ENCODE measurements around the gene TGM2. TPM values are rescaled to one million over a fixed set of nuclear protein-coding genes. Genes with fewer than 3 reads are reported as not detected.

TGM2 gene
- total RNA-seq, 4 donors from 2014 or later: 3.7 to 6.2 (median 4.6) TPM

- TF ChIP-seq, protein P1, sequence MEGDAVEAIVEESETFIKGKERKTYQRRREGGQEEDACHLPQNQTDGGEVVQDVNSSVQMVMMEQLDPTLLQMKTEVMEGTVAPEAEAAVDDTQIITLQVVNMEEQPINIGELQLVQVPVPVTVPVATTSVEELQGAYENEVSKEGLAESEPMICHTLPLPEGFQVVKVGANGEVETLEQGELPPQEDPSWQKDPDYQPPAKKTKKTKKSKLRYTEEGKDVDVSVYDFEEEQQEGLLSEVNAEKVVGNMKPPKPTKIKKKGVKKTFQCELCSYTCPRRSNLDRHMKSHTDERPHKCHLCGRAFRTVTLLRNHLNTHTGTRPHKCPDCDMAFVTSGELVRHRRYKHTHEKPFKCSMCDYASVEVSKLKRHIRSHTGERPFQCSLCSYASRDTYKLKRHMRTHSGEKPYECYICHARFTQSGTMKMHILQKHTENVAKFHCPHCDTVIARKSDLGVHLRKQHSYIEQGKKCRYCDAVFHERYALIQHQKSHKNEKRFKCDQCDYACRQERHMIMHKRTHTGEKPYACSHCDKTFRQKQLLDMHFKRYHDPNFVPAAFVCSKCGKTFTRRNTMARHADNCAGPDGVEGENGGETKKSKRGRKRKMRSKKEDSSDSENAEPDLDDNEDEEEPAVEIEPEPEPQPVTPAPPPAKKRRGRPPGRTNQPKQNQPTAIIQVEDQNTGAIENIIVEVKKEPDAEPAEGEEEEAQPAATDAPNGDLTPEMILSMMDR (IDR thresholded peaks at IDR 0.05): no peak
- no peak for TF ChIP-seq POLR2A (IDR thresholded peaks at IDR 0.05)
- intact Hi-C loops (cut with DNase I; ENCODE audit: low total_unique reads): no loop called here
- DNase-seq (ENCODE audit: low spot score in 2 of 2): no peak
- 69 to 71% methylated on average over 5 of the region's 5 CpGs for whole genome bisulfite sequencing, 2 donors
- no peak overlapping the region for H3K4me3 ChIP-seq (ENCODE audit: low read depth, poor library complexity, severe bottlenecking)
Measured at GRCh38 chr20:38084425-38084951, 80.6 kb downstream of the TGM2 start.

DNA sequence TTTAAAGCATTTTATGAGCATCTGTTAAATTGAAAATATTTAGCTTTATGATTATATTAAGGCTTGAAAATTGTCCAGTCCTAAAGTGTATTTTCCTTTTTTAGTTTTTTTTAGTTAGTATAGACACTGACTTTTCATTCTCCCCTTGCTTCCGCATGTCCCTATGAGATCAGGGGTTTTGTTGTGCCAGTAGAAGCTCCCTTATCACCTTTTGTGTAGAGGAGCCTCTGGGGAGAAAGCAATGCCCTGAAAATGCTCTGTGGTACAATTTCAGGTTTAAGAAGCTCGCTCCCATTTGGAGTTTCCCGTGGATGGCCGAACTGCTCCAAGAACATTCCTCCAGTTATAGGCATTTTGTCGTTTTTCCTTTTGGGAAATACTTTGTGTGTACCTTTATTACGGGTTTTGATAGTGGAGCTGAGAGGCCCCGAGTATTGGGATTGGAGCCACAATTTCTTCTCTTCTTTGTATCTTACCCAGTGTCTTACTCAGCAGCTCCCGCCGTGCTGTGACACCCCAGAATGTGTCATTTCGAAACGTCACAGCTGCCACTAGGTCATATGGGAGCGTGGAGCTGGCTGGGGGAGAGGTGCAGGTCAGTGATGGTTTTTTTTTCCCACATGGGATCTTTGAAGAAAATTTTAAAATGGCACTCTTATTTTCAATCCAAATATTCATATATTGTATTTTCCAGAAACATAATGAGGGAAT is 81.6 kb downstream of the TGM2 start:
- no peak overlapping the region for H3K4me3 ChIP-seq (ENCODE audit: low read depth, poor library complexity, severe bottlenecking)
- intact Hi-C loops (cut with DNase I; ENCODE audit: low total_unique reads): no loop called here
- DNase-seq (ENCODE audit: low spot score in 2 of 2): no peak
- TF ChIP-seq, protein P1 (IDR thresholded peaks at IDR 0.05): no peak
- TF ChIP-seq POLR2A (IDR thresholded peaks at IDR 0.05): no peak
- WGBS, 2 donors: 91 to 92% methylated on average over 12 of the region's 12 CpGs

GRCh38 chr20:38082894-38083293 is 82.2 kb downstream of the TGM2 start:
- no peak for TF ChIP-seq POLR2A (IDR thresholded peaks at IDR 0.05)
- TF ChIP-seq, protein P1 (IDR thresholded peaks at IDR 0.05): no peak
- no peak for DNase-seq (ENCODE audit: low spot score in 2 of 2)
- intact Hi-C loops (cut with DNase I; ENCODE audit: low total_unique reads): no loop called here
- no peak overlapping the region for H3K4me3 ChIP-seq (ENCODE audit: low read depth, poor library complexity, severe bottlenecking)

GRCh38 chr20:38081575-38081974 is 83.5 kb downstream of the TGM2 start:
- intact Hi-C loops (cut with DNase I; ENCODE audit: low total_unique reads): no loop called here
- no peak for TF ChIP-seq POLR2A (IDR thresholded peaks at IDR 0.05)
- TF ChIP-seq, protein P1 (IDR thresholded peaks at IDR 0.05): no peak
- no peak for DNase-seq (ENCODE audit: low spot score in 2 of 2)
- 70 to 77% methylated on average over 3 of the region's 3 CpGs for WGBS, 2 donors
- no peak overlapping the region for H3K4me3 ChIP-seq (ENCODE audit: low read depth, poor library complexity, severe bottlenecking)

GRCh38 chr20:38079353-38079752 is 85.7 kb downstream of the TGM2 start:
- 91 to 98% methylated on average over 3 of the region's 3 CpGs for WGBS, 2 donors
- intact Hi-C loops (cut with DNase I; ENCODE audit: low total_unique reads): loop anchor here (5.0 kb wide), 1 partner anchor 1133 kb away; no protein-coding TSS in a partner anchor
- no peak for DNase-seq (ENCODE audit: low spot score in 2 of 2)
- H3K4me3 ChIP-seq (ENCODE audit: low read depth, poor library complexity, severe bottlenecking): no peak overlapping the region
- no peak for TF ChIP-seq POLR2A (IDR thresholded peaks at IDR 0.05)
- TF ChIP-seq, protein P1 (IDR thresholded peaks at IDR 0.05): no peak
